ENCODE data around the gene FREM2. TPM values are rescaled to one million over a fixed set of nuclear protein-coding genes. Genes with fewer than 3 reads are reported as not detected.

The FREM2 gene
- total RNA-seq, 4 donors from 2014 or later = under 0.01 to 34.3 (median 2.5) TPM

GRCh38 chr13:38767506-38768265 lies 80.8 kb downstream of the FREM2 start:
- TF ChIP-seq, protein P1, sequence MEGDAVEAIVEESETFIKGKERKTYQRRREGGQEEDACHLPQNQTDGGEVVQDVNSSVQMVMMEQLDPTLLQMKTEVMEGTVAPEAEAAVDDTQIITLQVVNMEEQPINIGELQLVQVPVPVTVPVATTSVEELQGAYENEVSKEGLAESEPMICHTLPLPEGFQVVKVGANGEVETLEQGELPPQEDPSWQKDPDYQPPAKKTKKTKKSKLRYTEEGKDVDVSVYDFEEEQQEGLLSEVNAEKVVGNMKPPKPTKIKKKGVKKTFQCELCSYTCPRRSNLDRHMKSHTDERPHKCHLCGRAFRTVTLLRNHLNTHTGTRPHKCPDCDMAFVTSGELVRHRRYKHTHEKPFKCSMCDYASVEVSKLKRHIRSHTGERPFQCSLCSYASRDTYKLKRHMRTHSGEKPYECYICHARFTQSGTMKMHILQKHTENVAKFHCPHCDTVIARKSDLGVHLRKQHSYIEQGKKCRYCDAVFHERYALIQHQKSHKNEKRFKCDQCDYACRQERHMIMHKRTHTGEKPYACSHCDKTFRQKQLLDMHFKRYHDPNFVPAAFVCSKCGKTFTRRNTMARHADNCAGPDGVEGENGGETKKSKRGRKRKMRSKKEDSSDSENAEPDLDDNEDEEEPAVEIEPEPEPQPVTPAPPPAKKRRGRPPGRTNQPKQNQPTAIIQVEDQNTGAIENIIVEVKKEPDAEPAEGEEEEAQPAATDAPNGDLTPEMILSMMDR (IDR thresholded peaks at IDR 0.05) = no peak
- no peak for TF ChIP-seq POLR2A (IDR thresholded peaks at IDR 0.05)
- H3K4me3 ChIP-seq = no peak overlapping the region
- no peak for DNase-seq
- no peaks in the 10 kb centered on the region for H3K9me3 ChIP-seq
- H3K27me3 ChIP-seq = no peaks in the 10 kb centered on the region
- intact Hi-C loops (cut with DNase I; ENCODE audit: low total_unique reads) = no loop called here
- H3K4me1 ChIP-seq = no peaks in the 10 kb centered on the region
- H3K36me3 ChIP-seq = no peaks in the 10 kb centered on the region
- no peak overlapping the region for H3K27ac ChIP-seq

DNA sequence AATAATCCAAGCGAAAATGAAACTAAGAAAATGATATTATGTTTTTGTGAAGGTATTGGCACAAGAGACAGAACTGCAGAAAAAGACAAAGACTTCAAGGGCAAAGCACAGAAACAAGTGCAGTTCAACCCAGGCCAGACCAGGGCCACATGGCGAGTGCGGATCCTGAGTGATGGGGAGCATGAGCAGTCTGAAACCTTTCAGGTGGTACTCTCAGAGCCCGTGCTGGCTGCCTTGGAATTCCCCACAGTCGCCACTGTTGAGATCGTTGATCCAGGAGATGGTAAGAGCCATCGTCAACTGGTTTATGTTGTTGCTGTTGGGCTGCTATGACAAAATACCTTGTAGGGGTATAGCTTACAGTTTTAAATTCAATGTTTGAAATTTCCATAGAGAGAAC lies 82.6 kb downstream of the FREM2 start:
- H3K27me3 ChIP-seq = no peaks in the 10 kb centered on the region
- DNase-seq = no peak
- no peaks in the 10 kb centered on the region for H3K9me3 ChIP-seq
- intact Hi-C loops (cut with DNase I; ENCODE audit: low total_unique reads) = no loop called here
- no peak for TF ChIP-seq POLR2A (IDR thresholded peaks at IDR 0.05)
- TF ChIP-seq, protein P1 (IDR thresholded peaks at IDR 0.05) = no peak
- H3K36me3 ChIP-seq = no peaks in the 10 kb centered on the region
- no peak overlapping the region for H3K27ac ChIP-seq
- no peaks in the 10 kb centered on the region for H3K4me1 ChIP-seq
- no peak overlapping the region for H3K4me3 ChIP-seq

- TF ChIP-seq, protein P1 (IDR thresholded peaks at IDR 0.05) = no peak
- no peak for TF ChIP-seq POLR2A (IDR thresholded peaks at IDR 0.05)
- no peak overlapping the region for H3K4me3 ChIP-seq
- no peaks in the 10 kb centered on the region for H3K36me3 ChIP-seq
- no peak overlapping the region for H3K27ac ChIP-seq
- H3K4me1 ChIP-seq = no peaks in the 10 kb centered on the region
- intact Hi-C loops (cut with DNase I; ENCODE audit: low total_unique reads) = no loop called here
- H3K27me3 ChIP-seq = no peaks in the 10 kb centered on the region
- no peaks in the 10 kb centered on the region for H3K9me3 ChIP-seq
- no peak for DNase-seq
These were observed 88.2 kb downstream of the FREM2 start for GRCh38 chr13:38775085-38775484.

DNA sequence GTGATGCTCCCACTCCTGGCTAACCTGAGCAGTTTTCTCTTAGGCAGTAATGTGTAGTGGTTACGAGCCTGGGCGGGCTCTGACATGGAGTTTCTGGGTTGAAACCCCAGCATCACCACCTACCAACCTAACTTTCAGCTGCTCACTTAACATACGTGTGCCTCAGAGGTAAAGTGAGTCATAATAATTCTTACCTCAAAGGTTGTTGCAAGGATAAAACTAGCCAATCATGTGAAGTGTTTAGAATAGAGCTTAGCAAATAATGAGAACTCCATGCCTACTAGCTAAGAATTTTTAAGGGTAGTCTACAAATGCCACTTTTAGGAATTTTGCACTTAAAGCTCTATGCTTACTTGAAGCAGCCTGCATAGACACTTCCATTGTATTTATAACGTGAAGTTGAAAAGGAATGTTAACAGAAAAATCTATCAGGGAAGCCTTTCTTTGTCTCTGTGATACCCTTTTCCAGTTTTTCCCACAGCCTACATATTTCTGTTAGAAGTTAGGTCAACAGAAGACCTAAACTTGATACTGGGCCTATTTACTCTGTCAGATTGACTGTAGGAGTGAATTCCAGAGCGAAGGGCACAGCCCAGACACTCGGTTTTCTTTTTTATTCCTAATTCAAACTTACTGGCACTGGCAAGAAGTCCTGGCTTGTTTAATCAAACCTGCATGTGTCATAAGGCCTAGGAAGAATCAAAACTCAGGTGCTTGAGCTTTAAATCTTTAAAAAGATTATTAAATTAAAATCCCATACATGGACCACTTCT lies 90.7 kb downstream of the FREM2 start:
- DNase-seq = no peak
- no peaks in the 10 kb centered on the region for H3K4me1 ChIP-seq
- H3K9me3 ChIP-seq = no peaks in the 10 kb centered on the region
- TF ChIP-seq, protein P1 (IDR thresholded peaks at IDR 0.05) = no peak
- TF ChIP-seq POLR2A (IDR thresholded peaks at IDR 0.05) = no peak
- no peaks in the 10 kb centered on the region for H3K36me3 ChIP-seq
- no peak overlapping the region for H3K4me3 ChIP-seq
- no peak overlapping the region for H3K27ac ChIP-seq
- intact Hi-C loops (cut with DNase I; ENCODE audit: low total_unique reads) = no loop called here
- H3K27me3 ChIP-seq = no peaks in the 10 kb centered on the region

DNA sequence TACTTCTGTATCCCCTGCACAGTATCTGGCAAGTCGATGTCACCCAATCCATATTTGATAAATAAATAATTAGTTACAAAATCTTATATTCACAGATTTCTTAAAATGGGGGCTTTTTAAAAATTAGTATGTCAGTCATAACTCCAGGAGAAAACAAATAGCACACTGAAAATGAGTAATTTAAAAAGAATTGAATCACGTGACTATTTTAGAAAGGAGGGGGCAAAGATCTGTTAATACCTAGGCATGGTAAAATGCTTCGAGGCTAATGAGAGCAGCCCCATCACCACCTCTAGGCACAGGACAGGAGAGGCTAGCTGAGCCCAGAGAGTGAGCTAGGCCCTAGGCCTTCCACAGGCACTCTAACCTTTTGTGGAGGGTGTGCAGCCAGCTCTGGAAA lies 94.7 kb downstream of the FREM2 start:
- Histone ChIP-seq H3K9me3 (no peaks in the 10 kb centered on the region), H3K36me3 (no peaks in the 10 kb centered on the region), H3K27me3 (no peaks in the 10 kb centered on the region), H3K4me1 (no peaks in the 10 kb centered on the region), H3K27ac (no peak overlapping the region), H3K4me3 (no peak overlapping the region)
- intact Hi-C loops (cut with DNase I; ENCODE audit: low total_unique reads) = no loop called here
- DNase-seq = no peak
- TF ChIP-seq, protein P1 (IDR thresholded peaks at IDR 0.05) = no peak
- no peak for TF ChIP-seq POLR2A (IDR thresholded peaks at IDR 0.05)
